Epithelial cell of proximal tubule (primary cell): Measurements from ENCODE around the gene A1CF. TPM values are rescaled to one million over a fixed set of nuclear protein-coding genes. Genes with fewer than 3 reads are reported as not detected.

Source experiments
- DNase-seq: peaks from one replicate; pipeline ENCODE4 v3.0.0-alpha.2; 2011; ENCODE audit warnings: low read depth
- H3K4me3 ChIP-seq: 2 replicates; pipeline ENCODE4 v1.5.1; 2011; ENCODE audit warnings: low read depth, mild to moderate bottlenecking, low read length
- CTCF ChIP-seq: conservative IDR thresholded peaks from 2 replicates; pipeline ENCODE4 v1.5.1; 2012; ENCODE audit warnings: low read depth, mild to moderate bottlenecking, low read length
- total RNA-seq: library from RNA; depleted of rRNA; stranded (reverse); fragments of >200 nt; gene quantifications from 2 replicates; pipeline ENCODE4 v1.2.3, GENCODE V29; 2015

Gene A1CF
- total RNA-seq, 1 donor from 2014 or later, result not detected

GRCh38 chr10:50850578-50851230, 34.7 kb downstream of the A1CF start:
- no peak overlapping the region for H3K4me3 ChIP-seq
- no peak for TF ChIP-seq CTCF
- DNase-seq, result no peak

- DNase-seq, result no peak
- TF ChIP-seq CTCF, result no peak
- no peak overlapping the region for H3K4me3 ChIP-seq
These were observed 38.7 kb downstream of the A1CF start for GRCh38 chr10:50846753-50847152.

- TF ChIP-seq CTCF, result no peak
- H3K4me3 ChIP-seq, result no peak overlapping the region
- no peak for DNase-seq
These were observed 48.3 kb downstream of the A1CF start for GRCh38 chr10:50837095-50837494.

- DNase-seq, result no peak
- no peak for TF ChIP-seq CTCF
- H3K4me3 ChIP-seq, result no peak overlapping the region
These were observed 53.2 kb downstream of the A1CF start for GRCh38 chr10:50832171-50832751.

- no peak for DNase-seq
- H3K4me3 ChIP-seq, result no peak overlapping the region
- no peak for TF ChIP-seq CTCF
These were observed 55.4 kb downstream of the A1CF start for GRCh38 chr10:50830066-50830465.

GRCh38 chr10:50824782-50825181, 60.6 kb downstream of the A1CF start:
- no peak for TF ChIP-seq CTCF
- H3K4me3 ChIP-seq, result no peak overlapping the region
- DNase-seq, result no peak

- no peak overlapping the region for H3K4me3 ChIP-seq
- DNase-seq, result no peak
- TF ChIP-seq CTCF, result no peak
These were observed 61.6 kb downstream of the A1CF start for GRCh38 chr10:50823789-50824188.
